ENCODE results near the gene MIPOL1. TPM values are rescaled to one million over a fixed set of nuclear protein-coding genes. Genes with fewer than 3 reads are reported as not detected.

Gene MIPOL1
- total and polyA plus RNA-seq, 9 of the 15 experiments (the other 6 are each of a cell fraction or from before 2014, with no cell fraction given): 6.7 to 21.9 (median 12.4) TPM

- TF ChIP-seq CHAMP1 (IDR thresholded peaks at IDR 0.05) (no peak), NONO (IDR thresholded peaks at IDR 0.05; ENCODE audit: low read depth in 2 of 2, low read length in 1 of 2) (no peak), CREM (IDR thresholded peaks at IDR 0.05; ENCODE audit: low read depth) (0 out of 2 replicates have a peak, but pooled peaks have one; percentile 19), KAT2B (IDR thresholded peaks at IDR 0.05; ENCODE audit: low read depth, low read length) (no peak), ZFP30 (CRISPR knock-in tag; IDR thresholded peaks at IDR 0.05; ENCODE audit: borderline replicate concordance) (no peak), ZNF184 (CRISPR knock-in tag; IDR thresholded peaks at IDR 0.05) (no peak), NFYB (IDR thresholded peaks at IDR 0.05; ENCODE audit: extremely low read depth, insufficient read length) (no peak), CUX1 (CRISPR knock-in tag; IDR thresholded peaks at IDR 0.05) (peak; percentile 95), ZNF217 (CRISPR knock-in tag; IDR thresholded peaks at IDR 0.05) (no peak), ZBTB17 (CRISPR knock-in tag; IDR thresholded peaks at IDR 0.05) (peak; percentile 96), E4F1 (CRISPR knock-in tag; IDR thresholded peaks at IDR 0.05; ENCODE audit: borderline replicate concordance) (peak; percentile 65; the same call in 1 of the 2 replicates), ZNF507 (tag; conservative IDR thresholded peaks at IDR 0.05) (peak; percentile 65)
- TF ChIP-seq, protein P1, sequence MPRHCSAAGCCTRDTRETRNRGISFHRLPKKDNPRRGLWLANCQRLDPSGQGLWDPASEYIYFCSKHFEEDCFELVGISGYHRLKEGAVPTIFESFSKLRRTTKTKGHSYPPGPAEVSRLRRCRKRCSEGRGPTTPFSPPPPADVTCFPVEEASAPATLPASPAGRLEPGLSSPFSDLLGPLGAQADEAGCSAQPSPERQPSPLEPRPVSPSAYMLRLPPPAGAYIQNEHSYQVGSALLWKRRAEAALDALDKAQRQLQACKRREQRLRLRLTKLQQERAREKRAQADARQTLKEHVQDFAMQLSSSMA (CRISPR knock-in tag; IDR thresholded peaks at IDR 0.05): 0 out of 2 replicates have a peak, but pooled peaks have one; percentile 66
- TF ChIP-seq, protein P2, sequence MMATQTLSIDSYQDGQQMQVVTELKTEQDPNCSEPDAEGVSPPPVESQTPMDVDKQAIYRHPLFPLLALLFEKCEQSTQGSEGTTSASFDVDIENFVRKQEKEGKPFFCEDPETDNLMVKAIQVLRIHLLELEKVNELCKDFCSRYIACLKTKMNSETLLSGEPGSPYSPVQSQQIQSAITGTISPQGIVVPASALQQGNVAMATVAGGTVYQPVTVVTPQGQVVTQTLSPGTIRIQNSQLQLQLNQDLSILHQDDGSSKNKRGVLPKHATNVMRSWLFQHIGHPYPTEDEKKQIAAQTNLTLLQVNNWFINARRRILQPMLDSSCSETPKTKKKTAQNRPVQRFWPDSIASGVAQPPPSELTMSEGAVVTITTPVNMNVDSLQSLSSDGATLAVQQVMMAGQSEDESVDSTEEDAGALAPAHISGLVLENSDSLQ (IDR thresholded peaks at IDR 0.05): peak; percentile 42
These were observed 30.3 kb upstream of the MIPOL1 start (continued) for GRCh38 chr14:37167151-37168047.

Measured in K562 (cell line).